ENCODE results near the gene GLMP. TPM values are rescaled to one million over a fixed set of nuclear protein-coding genes. Genes with fewer than 3 reads are reported as not detected.

The GLMP gene
- total RNA-seq, 1 donor from 2014 or later = 17.2 TPM

DNA sequence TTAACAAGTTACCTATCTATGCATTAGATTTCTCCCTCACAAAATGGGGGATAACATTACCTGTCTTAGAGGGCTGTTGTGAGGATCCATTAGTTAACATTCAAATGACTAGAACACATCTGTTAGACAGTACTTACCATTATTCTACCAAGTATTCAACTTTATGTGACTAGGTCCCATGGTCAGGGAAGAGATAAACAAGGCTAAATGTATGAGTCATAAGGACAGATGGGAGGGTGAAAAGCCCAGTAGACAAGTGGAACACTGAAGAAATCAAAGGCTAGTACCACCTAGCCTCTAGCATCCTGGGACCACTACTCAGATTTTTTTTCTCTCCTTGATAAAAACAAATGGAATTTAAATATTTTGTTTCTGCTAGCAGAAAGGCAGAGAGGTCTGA lies 12.6 kb upstream of the GLMP start:
- DNase-seq (ENCODE audit: low spot score) = no peak
- Mint-ChIP-seq H3K36me3 (ENCODE audit: low read depth) (peaks cover 30% of the 10 kb centered on the region), H3K27ac (no peak overlapping the region), H3K27me3 (ENCODE audit: insufficient read depth) (no peaks in the 10 kb centered on the region), H3K4me1 (ENCODE audit: low read depth) (no peaks in the 10 kb centered on the region), H3K4me3 (no peak overlapping the region), H3K9me3 (no peaks in the 10 kb centered on the region)
- intact Hi-C loops (cut with micrococcal nuclease) = no loop called here

DNA sequence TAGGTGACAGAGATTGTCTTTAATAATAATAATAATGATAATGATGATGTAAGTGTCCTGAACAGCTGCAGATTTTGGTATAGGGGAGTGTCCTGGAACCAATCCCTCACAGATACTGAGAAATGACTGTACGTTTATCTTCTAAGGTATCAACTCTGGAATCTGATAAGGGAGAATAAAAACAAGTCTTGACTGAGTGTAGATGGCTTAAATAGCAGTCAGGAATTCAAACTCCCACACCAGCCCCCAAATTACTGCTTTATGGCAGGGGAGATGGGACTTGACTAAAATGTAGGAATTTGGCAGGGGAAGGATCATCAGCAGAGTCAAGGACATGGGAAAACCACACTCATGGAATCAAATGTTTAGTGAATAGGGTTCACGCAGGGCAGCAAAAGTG lies 9.7 kb upstream of the GLMP start:
- no peak overlapping the region for H3K4me3 Mint-ChIP-seq
- no peak for DNase-seq (ENCODE audit: low spot score)
- no peak overlapping the region for H3K27ac Mint-ChIP-seq
- H3K36me3 Mint-ChIP-seq (ENCODE audit: low read depth) = peaks cover 16% of the 10 kb centered on the region
- no peaks in the 10 kb centered on the region for H3K4me1 Mint-ChIP-seq (ENCODE audit: low read depth)
- H3K27me3 Mint-ChIP-seq (ENCODE audit: insufficient read depth) = no peaks in the 10 kb centered on the region
- H3K9me3 Mint-ChIP-seq = no peaks in the 10 kb centered on the region
- intact Hi-C loops (cut with micrococcal nuclease) = no loop called here

DNA sequence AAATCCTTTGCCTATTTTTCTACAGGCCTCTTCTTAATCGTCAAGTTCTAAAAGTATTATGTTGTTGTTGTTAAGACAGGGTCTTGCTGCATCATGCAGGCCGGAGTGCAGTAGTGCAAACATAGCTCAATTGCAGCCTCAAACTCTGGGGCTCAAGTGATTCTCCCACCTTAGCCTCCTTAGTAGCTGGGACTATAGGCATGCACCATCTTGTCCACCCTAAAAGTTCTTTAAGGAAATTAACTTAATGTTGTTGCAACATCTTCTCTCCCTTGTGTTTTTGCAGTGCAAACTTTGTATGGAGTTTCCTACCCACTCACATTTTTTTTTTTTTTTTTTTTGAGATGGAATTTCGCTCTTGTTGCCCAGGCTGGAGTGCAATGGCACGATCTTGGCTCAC lies 7.8 kb upstream of the GLMP start:
- Mint-ChIP-seq H3K36me3 (ENCODE audit: low read depth) (peaks cover 12% of the 10 kb centered on the region), H3K4me3 (no peak overlapping the region), H3K9me3 (no peaks in the 10 kb centered on the region), H3K4me1 (ENCODE audit: low read depth) (no peaks in the 10 kb centered on the region), H3K27me3 (ENCODE audit: insufficient read depth) (no peaks in the 10 kb centered on the region), H3K27ac (no peak overlapping the region)
- intact Hi-C loops (cut with micrococcal nuclease) = no loop called here
- DNase-seq (ENCODE audit: low spot score) = no peak

DNA sequence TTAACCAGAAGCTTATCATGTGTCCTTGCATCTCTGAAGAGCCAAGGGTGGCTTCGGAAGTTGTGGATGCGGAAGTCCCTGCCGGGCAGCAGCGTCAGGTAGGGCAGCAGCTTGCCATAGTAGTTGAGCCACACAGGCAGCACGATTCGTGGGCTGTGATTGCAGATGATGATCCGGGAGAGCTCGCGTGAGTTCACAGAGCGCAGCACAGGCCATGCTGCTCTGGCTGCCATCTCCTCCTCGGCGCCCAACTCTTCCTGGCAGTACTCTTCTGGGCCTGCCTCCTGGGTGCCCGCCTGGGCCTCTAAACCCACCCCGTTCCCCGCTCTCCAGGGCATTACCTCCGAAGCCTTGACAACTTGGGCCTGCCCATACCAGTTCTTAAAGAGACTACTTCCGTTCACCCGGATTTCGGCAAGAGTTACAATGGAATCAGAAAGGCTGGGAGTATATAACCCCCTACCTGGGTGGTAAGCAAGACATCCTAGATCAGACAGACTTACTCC lies 3.4 kb upstream of the GLMP start, which contains the start of gene VHLL:
Gene VHLL, minus strand, starts transcription at position 456 of the 506 bp plus-strand sequence. Its CDS starts 118 bp downstream, at position 338.
- Mint-ChIP-seq H3K4me1 (ENCODE audit: low read depth) (peaks cover 15% of the 10 kb centered on the region), H3K27ac (no peak within 1 kb of the TSS), H3K27me3 (ENCODE audit: insufficient read depth) (no peaks in the 10 kb centered on the region), H3K36me3 (ENCODE audit: low read depth) (no peaks in the 10 kb centered on the region), H3K4me3 (no peak within 1 kb of the TSS), H3K9me3 (no peaks in the 10 kb centered on the region)
- intact Hi-C loops (cut with micrococcal nuclease) = no loop called here
- no peak for DNase-seq (ENCODE audit: low spot score)

DNA sequence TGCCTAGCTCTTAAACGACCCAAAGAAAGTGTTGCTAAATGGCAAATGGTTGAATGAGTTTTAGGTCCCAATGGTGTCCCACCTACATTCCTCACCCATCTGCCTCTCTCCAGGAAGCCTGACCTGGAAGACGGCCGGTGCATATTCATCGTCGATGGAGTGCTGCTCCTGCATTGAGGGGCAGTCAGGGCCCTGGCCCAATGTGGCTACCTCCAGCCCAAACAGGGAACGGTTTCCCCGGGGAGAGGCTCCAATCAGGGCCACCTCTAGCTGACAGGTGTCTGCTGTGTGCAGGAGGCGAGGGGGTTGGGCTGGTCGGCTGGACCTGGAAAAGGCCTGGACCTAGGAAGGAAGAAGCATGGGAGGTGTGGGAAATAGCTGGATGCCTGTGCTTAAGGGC lies 1.6 kb downstream of the GLMP start:
- no peak for DNase-seq (ENCODE audit: low spot score)
- Mint-ChIP-seq H3K4me1 (ENCODE audit: low read depth) (peaks cover 15% of the 10 kb centered on the region), H3K4me3 (no peak overlapping the region), H3K27ac (no peak overlapping the region), H3K36me3 (ENCODE audit: low read depth) (peaks cover 7% of the 10 kb centered on the region), H3K27me3 (ENCODE audit: insufficient read depth) (no peaks in the 10 kb centered on the region), H3K9me3 (no peaks in the 10 kb centered on the region)
- intact Hi-C loops (cut with micrococcal nuclease) = no loop called here

DNA sequence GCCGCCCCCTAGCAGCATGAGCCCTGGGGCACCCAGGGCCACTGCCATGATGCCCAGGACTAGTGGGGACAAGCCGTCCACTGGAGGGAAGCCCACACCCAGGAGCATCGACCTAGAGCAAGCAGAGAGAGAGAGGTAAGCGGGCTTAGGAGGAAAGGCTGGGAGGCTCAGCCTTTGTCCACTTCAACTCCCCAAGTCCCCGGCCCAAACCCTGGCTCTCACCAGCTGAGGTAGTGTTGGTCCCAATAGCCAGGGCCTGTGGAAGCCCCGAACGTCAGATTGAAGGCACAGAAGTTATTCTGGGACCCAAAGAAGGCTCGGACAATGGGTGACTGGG lies 2.4 kb downstream of the GLMP start:
- no peak for DNase-seq (ENCODE audit: low spot score)
- Mint-ChIP-seq H3K4me1 (ENCODE audit: low read depth) (peaks cover 15% of the 10 kb centered on the region), H3K9me3 (no peaks in the 10 kb centered on the region), H3K4me3 (no peak overlapping the region), H3K36me3 (ENCODE audit: low read depth) (peaks cover 10% of the 10 kb centered on the region), H3K27ac (no peak overlapping the region), H3K27me3 (ENCODE audit: insufficient read depth) (no peaks in the 10 kb centered on the region)
- intact Hi-C loops (cut with micrococcal nuclease) = no loop called here

DNA sequence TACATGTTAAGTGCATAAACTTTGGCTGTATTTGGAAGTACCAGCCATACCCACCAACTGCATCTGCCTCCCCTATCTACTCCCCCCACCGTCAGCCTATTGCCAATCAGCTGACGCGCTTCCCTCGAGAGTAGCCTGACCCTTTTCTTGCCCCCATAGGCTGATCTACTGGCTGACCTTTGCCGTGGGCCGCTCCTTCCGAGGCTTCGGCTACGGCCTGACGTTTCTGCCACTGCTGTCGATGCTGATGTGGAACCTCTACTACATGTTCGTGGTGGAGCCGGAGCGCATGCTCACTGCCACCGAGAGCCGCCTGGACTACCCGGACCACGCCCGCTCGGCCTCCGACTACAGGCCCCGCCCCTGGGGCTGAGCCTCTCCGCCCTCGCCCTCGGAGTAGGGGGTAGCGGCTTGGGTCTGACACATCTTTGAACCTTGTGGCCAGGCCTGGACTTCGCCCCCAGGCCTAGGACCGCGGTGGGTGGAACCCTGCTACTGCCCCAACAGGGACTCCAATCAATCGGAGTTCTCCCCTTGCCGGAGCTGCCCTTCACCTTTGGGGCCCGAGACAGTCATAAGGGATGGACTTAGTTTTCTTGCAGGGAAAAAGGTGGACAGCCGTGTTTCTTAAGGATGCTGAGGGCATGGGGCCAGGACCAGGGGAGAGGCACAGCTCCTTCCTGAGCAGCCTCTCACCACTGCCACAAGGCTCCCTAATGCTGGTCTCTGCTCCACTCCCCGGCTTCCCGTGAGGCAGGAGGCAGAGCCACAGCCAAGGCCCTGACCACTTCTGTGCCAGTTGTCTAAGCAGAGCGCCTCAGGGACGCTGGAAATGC lies 4.0 kb downstream of the GLMP start:
- H3K27ac Mint-ChIP-seq = no peak overlapping the region
- no peaks in the 10 kb centered on the region for H3K9me3 Mint-ChIP-seq
- no peaks in the 10 kb centered on the region for H3K27me3 Mint-ChIP-seq (ENCODE audit: insufficient read depth)
- H3K4me3 Mint-ChIP-seq = peak overlapping the region; percentile 64
- H3K4me1 Mint-ChIP-seq (ENCODE audit: low read depth) = peaks cover 15% of the 10 kb centered on the region
- intact Hi-C loops (cut with micrococcal nuclease) = no loop called here
- H3K36me3 Mint-ChIP-seq (ENCODE audit: low read depth) = peaks cover 11% of the 10 kb centered on the region
- DNase-seq (ENCODE audit: low spot score) = no peak

DNA sequence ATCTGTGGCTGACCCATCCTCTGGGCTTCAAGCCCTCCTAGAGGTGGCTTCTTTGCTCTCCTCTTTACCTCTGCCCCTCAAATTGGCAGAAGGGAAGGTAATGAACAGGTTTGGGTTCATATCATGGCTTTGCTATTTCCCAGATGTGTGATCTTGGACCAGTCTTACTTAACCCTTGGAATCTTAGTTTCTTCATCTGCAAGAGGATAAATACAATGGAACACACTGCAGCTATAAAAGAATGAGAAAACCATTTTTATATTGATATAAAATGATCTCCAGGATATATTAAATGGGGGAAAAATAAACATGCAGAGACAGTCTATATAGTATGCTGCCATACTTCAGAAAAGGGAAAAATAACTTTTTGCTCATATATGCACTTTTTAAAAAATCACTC lies 5.6 kb downstream of the GLMP start:
- no peak for DNase-seq (ENCODE audit: low spot score)
- H3K9me3 Mint-ChIP-seq = no peaks in the 10 kb centered on the region
- H3K4me3 Mint-ChIP-seq = no peak overlapping the region
- no peak overlapping the region for H3K27ac Mint-ChIP-seq
- H3K27me3 Mint-ChIP-seq (ENCODE audit: insufficient read depth) = no peaks in the 10 kb centered on the region
- peaks cover 5% of the 10 kb centered on the region for H3K4me1 Mint-ChIP-seq (ENCODE audit: low read depth)
- intact Hi-C loops (cut with micrococcal nuclease) = no loop called here
- peaks cover 17% of the 10 kb centered on the region for H3K36me3 Mint-ChIP-seq (ENCODE audit: low read depth)

DNA sequence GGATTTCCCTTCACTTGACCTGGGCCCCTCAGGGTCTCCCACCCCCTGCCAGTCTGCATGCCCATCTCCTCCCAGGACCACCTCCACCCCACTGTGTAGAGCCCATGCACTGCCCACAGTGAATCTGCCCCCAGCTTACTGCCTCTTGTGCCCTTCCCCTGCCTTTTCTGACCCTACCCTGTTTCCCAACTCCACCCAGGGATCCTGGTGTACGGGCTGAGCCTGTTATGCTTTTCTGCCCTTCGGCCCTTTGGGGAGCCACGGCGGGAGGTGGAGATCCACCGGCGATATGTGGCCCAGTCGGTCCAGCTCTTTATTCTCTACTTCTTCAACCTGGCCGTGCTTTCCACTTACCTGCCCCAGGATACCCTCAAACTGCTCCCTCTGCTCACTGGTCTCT lies 9.4 kb downstream of the GLMP start:
- DNase-seq (ENCODE audit: low spot score) = no peak
- H3K27ac Mint-ChIP-seq = no peak overlapping the region
- intact Hi-C loops (cut with micrococcal nuclease) = no loop called here
- no peaks in the 10 kb centered on the region for H3K9me3 Mint-ChIP-seq
- H3K4me3 Mint-ChIP-seq = no peak overlapping the region
- H3K27me3 Mint-ChIP-seq (ENCODE audit: insufficient read depth) = no peaks in the 10 kb centered on the region
- H3K4me1 Mint-ChIP-seq (ENCODE audit: low read depth) = peaks cover 30% of the 10 kb centered on the region
- peaks cover 14% of the 10 kb centered on the region for H3K36me3 Mint-ChIP-seq (ENCODE audit: low read depth)

DNA sequence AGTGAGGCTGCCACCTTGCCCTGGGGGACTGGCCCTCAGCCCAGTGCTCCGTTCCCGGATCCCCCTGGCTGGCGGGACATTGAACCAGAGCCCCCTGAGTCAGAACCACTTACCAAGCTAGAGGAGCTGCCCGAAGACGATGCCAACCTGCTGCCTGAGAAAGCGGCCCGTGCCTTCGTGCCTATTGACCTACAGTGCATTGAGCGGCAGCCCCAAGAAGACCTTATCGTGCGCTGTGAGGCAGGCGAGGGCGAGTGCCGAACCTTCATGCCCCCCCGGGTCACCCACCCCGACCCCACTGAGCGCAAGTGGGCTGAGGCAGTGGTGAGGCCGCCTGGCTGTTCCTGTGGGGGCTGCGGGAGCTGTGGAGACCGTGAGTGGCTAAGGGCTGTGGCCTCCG lies 10.0 kb downstream of the GLMP start:
- Mint-ChIP-seq H3K36me3 (ENCODE audit: low read depth) (peaks cover 14% of the 10 kb centered on the region), H3K4me3 (no peak overlapping the region), H3K27ac (no peak overlapping the region), H3K9me3 (no peaks in the 10 kb centered on the region), H3K27me3 (ENCODE audit: insufficient read depth) (no peaks in the 10 kb centered on the region), H3K4me1 (ENCODE audit: low read depth) (peaks cover 37% of the 10 kb centered on the region)
- DNase-seq (ENCODE audit: low spot score) = no peak
- intact Hi-C loops (cut with micrococcal nuclease) = no loop called here

DNA sequence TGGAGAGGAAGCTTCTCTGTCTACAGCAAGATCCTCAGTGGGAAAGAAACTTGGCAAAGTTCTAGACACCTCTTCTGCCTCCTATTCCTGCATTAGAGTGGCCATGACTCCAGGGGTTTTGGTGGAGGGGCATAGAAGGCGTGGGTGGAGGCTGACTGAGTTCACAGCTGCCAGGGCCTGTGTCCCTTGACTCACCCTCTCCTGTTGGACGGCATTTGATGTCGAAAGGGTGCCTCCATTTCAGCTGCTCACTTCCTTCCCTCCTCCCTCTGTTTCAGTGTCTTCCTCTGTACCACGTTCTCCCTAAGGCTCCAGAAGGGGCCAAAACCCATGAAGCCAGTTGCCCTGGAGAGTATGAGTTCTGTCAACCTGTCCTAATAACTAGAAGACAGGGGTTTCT lies 10.7 kb downstream of the GLMP start:
- DNase-seq (ENCODE audit: low spot score) = no peak
- Mint-ChIP-seq H3K9me3 (no peaks in the 10 kb centered on the region), H3K27ac (no peak overlapping the region), H3K4me3 (peak overlapping the region; percentile 43), H3K27me3 (ENCODE audit: insufficient read depth) (no peaks in the 10 kb centered on the region), H3K4me1 (ENCODE audit: low read depth) (peaks cover 43% of the 10 kb centered on the region), H3K36me3 (ENCODE audit: low read depth) (peaks cover 13% of the 10 kb centered on the region)
- intact Hi-C loops (cut with micrococcal nuclease) = loop anchor here (5.0 kb wide), 3 partner anchors 163 to 1147 kb away; partner anchors contain the start of genes IQGAP3 and SLC50A1

DNA sequence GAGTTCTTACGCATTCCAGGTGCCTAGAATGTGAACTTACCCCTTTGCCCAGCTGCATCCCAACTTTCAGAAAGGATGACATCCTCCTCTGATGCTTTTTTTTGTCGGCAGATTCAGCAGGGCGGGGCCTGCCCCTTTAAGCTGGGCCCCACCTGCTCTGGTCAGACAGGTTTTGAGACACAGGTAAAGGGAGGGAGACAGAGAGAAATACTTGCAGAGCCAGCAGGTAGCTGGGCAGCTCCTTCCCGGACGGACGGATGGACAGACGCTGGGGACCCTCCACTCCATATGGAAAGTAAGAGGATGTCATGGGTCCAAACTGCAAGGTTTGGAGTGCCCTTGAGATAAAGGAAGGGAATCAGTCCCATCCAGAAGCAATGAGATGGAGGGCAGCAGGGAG lies 11.4 kb downstream of the GLMP start, which contains the start of gene TMEM79:
Gene TMEM79, plus strand, starts transcription at position 214 of the 400 bp plus-strand sequence. CDS start 902 bp downstream, outside the sequence.
- intact Hi-C loops (cut with micrococcal nuclease) = loop anchor here (5.0 kb wide), 3 partner anchors 163 to 1147 kb away; partner anchors contain the start of genes IQGAP3 and SLC50A1
- Mint-ChIP-seq H3K4me1 (ENCODE audit: low read depth) (peaks cover 44% of the 10 kb centered on the region), H3K36me3 (ENCODE audit: low read depth) (peaks cover 10% of the 10 kb centered on the region)

DNA sequence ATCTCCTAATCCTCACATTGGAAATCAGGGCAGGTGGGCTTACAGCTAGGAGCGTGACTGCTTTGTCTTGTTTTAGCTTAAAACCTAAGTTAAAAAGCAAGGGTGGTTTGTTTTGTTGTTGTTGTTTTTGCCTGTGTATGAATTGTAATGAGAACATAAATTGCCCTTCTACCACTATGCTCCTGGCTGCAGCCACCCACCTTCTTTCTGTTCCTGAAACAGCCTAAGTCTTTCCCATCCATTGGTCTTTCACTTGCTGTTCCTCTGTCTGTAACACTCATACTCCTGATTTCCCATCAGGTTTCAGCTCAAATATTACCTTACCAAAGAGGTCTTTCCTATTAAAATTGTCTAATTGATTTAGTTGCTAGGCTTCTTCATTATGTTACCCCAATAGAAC lies 12.0 kb downstream of the GLMP start:
- Mint-ChIP-seq H3K27me3 (ENCODE audit: insufficient read depth) (no peaks in the 10 kb centered on the region), H3K4me3 (peak overlapping the region; percentile 91), H3K27ac (peak overlapping the region; percentile 93), H3K36me3 (ENCODE audit: low read depth) (peaks cover 10% of the 10 kb centered on the region), H3K9me3 (no peaks in the 10 kb centered on the region), H3K4me1 (ENCODE audit: low read depth) (peaks cover 44% of the 10 kb centered on the region)
- DNase-seq (ENCODE audit: low spot score) = no peak
- intact Hi-C loops (cut with micrococcal nuclease) = loop anchor here (1.0 to 5.0 kb wide), 6 partner anchors 164 to 1146 kb away; partner anchors contain the start of genes IQGAP3, PRCC, RIT1 and SLC50A1

More for the DNA sequence above, 11.4 kb downstream of the GLMP start, which contains the start of gene TMEM79:
- H3K27me3 Mint-ChIP-seq (ENCODE audit: insufficient read depth) = no peaks in the 10 kb centered on the region
- peak within 1 kb of the TSS; percentile 93 for H3K27ac Mint-ChIP-seq
- DNase-seq (ENCODE audit: low spot score) = no peak
- peak within 1 kb of the TSS; percentile 91 for H3K4me3 Mint-ChIP-seq
- H3K9me3 Mint-ChIP-seq = no peaks in the 10 kb centered on the region

Data from activated T-helper 1 cell treated with anti-CD3 and anti-CD28 coated beads, Interleukin-12 subunit alpha, Interleukin-12 subunit beta, Interleukin-2, Interleukin-4 antibody, amounts not matched to agents 30 ng/mL and 10 ng/mL and 1 ng/mL, durations not matched to agents 14 hours and 24 hours and 36 hours (primary cell).